ENCODE results near the gene CYBC1. TPM values are rescaled to one million over a fixed set of nuclear protein-coding genes. Genes with fewer than 3 reads are reported as not detected.

Gene CYBC1
- total RNA-seq, 2 experiments from 2014 or later: 60.2 to 62.4 TPM

- Histone ChIP-seq H3K4me3 (ENCODE audit: low read length) (no peak overlapping the region), H3K4me1 (ENCODE audit: insufficient read depth, low read length) (peaks cover 30% of the 10 kb centered on the region), H3K27ac (ENCODE audit: low read depth in 1 of 2, low read length in 2 of 2) (no peak overlapping the region), H3K27me3 (ENCODE audit: control insufficient read depth in 1 of 2, insufficient read depth in 2 of 2, low read length in 2 of 2) (no peaks in the 10 kb centered on the region), H3K9me3 (ENCODE audit: control insufficient read depth in 1 of 2, insufficient read depth in 1 of 2, low read length in 2 of 2) (no peaks in the 10 kb centered on the region), H3K36me3 (ENCODE audit: insufficient read depth, low read length) (peaks cover 33% of the 10 kb centered on the region)
- ATAC-seq (ENCODE audit: poor library complexity) (no peak), DNase-seq (no peak)
- H3K27me3 Mint-ChIP-seq: no peaks in the 10 kb centered on the region
- TF ChIP-seq CTCF (IDR thresholded peaks at IDR 0.05): no peak
- H3K4me1 Mint-ChIP-seq (ENCODE audit: low read depth): peaks cover 18% of the 10 kb centered on the region
- CTCF ChIA-PET: no interaction called here
- intact Hi-C loops (cut with DNase I, micrococcal nuclease): no loop called here
- POLR2A ChIA-PET: no interaction called here
- H3K27ac Mint-ChIP-seq: no peak overlapping the region
- peaks cover 41% of the 10 kb centered on the region for H3K36me3 Mint-ChIP-seq (ENCODE audit: low read depth)
- no peaks in the 10 kb centered on the region for H3K9me3 Mint-ChIP-seq
- H3K4me3 Mint-ChIP-seq: no peak overlapping the region
Observed at GRCh38 chr17:82489851-82490511, 39.4 kb upstream of the CYBC1 start.

GRCh38 chr17:82489117-82489516 lies 38.6 kb upstream of the CYBC1 start:
- Histone ChIP-seq H3K4me1 (ENCODE audit: insufficient read depth, low read length) (peaks cover 22% of the 10 kb centered on the region), H3K27me3 (ENCODE audit: control insufficient read depth in 1 of 2, insufficient read depth in 2 of 2, low read length in 2 of 2) (no peaks in the 10 kb centered on the region), H3K9me3 (ENCODE audit: control insufficient read depth in 1 of 2, insufficient read depth in 1 of 2, low read length in 2 of 2) (no peaks in the 10 kb centered on the region), H3K4me3 (ENCODE audit: low read length) (no peak overlapping the region), H3K27ac (ENCODE audit: low read depth in 1 of 2, low read length in 2 of 2) (no peak overlapping the region), H3K36me3 (ENCODE audit: insufficient read depth, low read length) (peaks cover 42% of the 10 kb centered on the region)
- no peak for TF ChIP-seq CTCF (IDR thresholded peaks at IDR 0.05)
- DNase-seq (no peak), ATAC-seq (ENCODE audit: poor library complexity) (no peak)
- H3K4me1 Mint-ChIP-seq (ENCODE audit: low read depth): peaks cover 10% of the 10 kb centered on the region
- H3K27ac Mint-ChIP-seq: no peak overlapping the region
- intact Hi-C loops (cut with DNase I, micrococcal nuclease): no loop called here
- POLR2A ChIA-PET: no interaction called here
- CTCF ChIA-PET: no interaction called here
- H3K4me3 Mint-ChIP-seq: no peak overlapping the region
- peaks cover 42% of the 10 kb centered on the region for H3K36me3 Mint-ChIP-seq (ENCODE audit: low read depth)
- no peaks in the 10 kb centered on the region for H3K9me3 Mint-ChIP-seq
- no peaks in the 10 kb centered on the region for H3K27me3 Mint-ChIP-seq

GRCh38 chr17:82487910-82488309 lies 37.4 kb upstream of the CYBC1 start:
- Mint-ChIP-seq H3K36me3 (ENCODE audit: low read depth) (peaks cover 50% of the 10 kb centered on the region), H3K4me3 (no peak overlapping the region), H3K27ac (no peak overlapping the region), H3K4me1 (ENCODE audit: low read depth) (peaks cover 10% of the 10 kb centered on the region), H3K9me3 (no peaks in the 10 kb centered on the region), H3K27me3 (no peaks in the 10 kb centered on the region)
- CTCF ChIA-PET: no interaction called here
- intact Hi-C loops (cut with DNase I, micrococcal nuclease): no loop called here
- no peak for TF ChIP-seq CTCF (IDR thresholded peaks at IDR 0.05)
- Histone ChIP-seq H3K4me3 (ENCODE audit: low read length) (no peak overlapping the region), H3K27ac (ENCODE audit: low read depth in 1 of 2, low read length in 2 of 2) (no peak overlapping the region), H3K27me3 (ENCODE audit: control insufficient read depth in 1 of 2, insufficient read depth in 2 of 2, low read length in 2 of 2) (no peaks in the 10 kb centered on the region), H3K4me1 (ENCODE audit: insufficient read depth, low read length) (peaks cover 18% of the 10 kb centered on the region), H3K36me3 (ENCODE audit: insufficient read depth, low read length) (peaks cover 54% of the 10 kb centered on the region), H3K9me3 (ENCODE audit: control insufficient read depth in 1 of 2, insufficient read depth in 1 of 2, low read length in 2 of 2) (no peaks in the 10 kb centered on the region)
- POLR2A ChIA-PET: no interaction called here
- ATAC-seq (ENCODE audit: poor library complexity): no peak
- DNase-seq: no peak

Data from CD4-positive, alpha-beta T cell (primary cell).